Ureter (tissue), 1 donor: ENCODE results near the gene LMNTD1. TPM values are rescaled to one million over a fixed set of nuclear protein-coding genes. Genes with fewer than 3 reads are reported as not detected.

Experiments used
- DNase-seq: peaks from one replicate; pipeline ENCODE4 v3.0.0-alpha.2; 2020; ENCODE audit warnings: low spot score
- total RNA-seq: library from RNA; stranded (reverse); gene quantifications from one replicate; pipeline ENCODE4 v1.2.4, GENCODE V29; 2023
- donor health status: DM: yes; HTN: yes; CAD: no.

Gene LMNTD1
- total RNA-seq, 1 donor from 2014 or later, result not detected

- no peak for DNase-seq
Measured at GRCh38 chr12:25552681-25553080, 402 bp downstream of the LMNTD1 start.

- DNase-seq, result no peak
Measured at GRCh38 chr12:25550186-25550585, 2.9 kb downstream of the LMNTD1 start.

GRCh38 chr12:25549120-25549519 is 4.0 kb downstream of the LMNTD1 start:
- DNase-seq, result no peak

- no peak for DNase-seq
Measured at GRCh38 chr12:25546318-25546717, 6.8 kb downstream of the LMNTD1 start.

GRCh38 chr12:25533150-25533549 is 19.9 kb downstream of the LMNTD1 start:
- DNase-seq, result no peak

- no peak for DNase-seq
Measured at GRCh38 chr12:25531502-25532052, 21.5 kb downstream of the LMNTD1 start.

- DNase-seq, result no peak
Measured at GRCh38 chr12:25529738-25530137, 23.3 kb downstream of the LMNTD1 start.

GRCh38 chr12:25526778-25527177 is 26.3 kb downstream of the LMNTD1 start:
- DNase-seq, result no peak

GRCh38 chr12:25524366-25524765 is 28.7 kb downstream of the LMNTD1 start:
- no peak for DNase-seq

GRCh38 chr12:25521625-25522256 is 31.3 kb downstream of the LMNTD1 start:
- DNase-seq, result no peak

GRCh38 chr12:25518512-25518911 is 34.6 kb downstream of the LMNTD1 start:
- no peak for DNase-seq

- no peak for DNase-seq
Measured at GRCh38 chr12:25504744-25505143, 48.3 kb downstream of the LMNTD1 start.

GRCh38 chr12:25503666-25504065 is 49.4 kb downstream of the LMNTD1 start:
- DNase-seq, result no peak

GRCh38 chr12:25502596-25502995 is 50.5 kb downstream of the LMNTD1 start:
- no peak for DNase-seq

- DNase-seq, result no peak
Measured at GRCh38 chr12:25502118-25502517, 51.0 kb downstream of the LMNTD1 start.

GRCh38 chr12:25501549-25501948 is 51.5 kb downstream of the LMNTD1 start:
- DNase-seq, result no peak

- no peak for DNase-seq
Measured at GRCh38 chr12:25500651-25501050, 52.4 kb downstream of the LMNTD1 start.

- DNase-seq, result no peak
Measured at GRCh38 chr12:25497021-25497420, 56.1 kb downstream of the LMNTD1 start.

- DNase-seq, result no peak
Measured at GRCh38 chr12:25496098-25496587, 56.9 kb downstream of the LMNTD1 start.

GRCh38 chr12:25495331-25496097 is 57.6 kb downstream of the LMNTD1 start:
- no peak for DNase-seq

GRCh38 chr12:25494926-25495325 is 58.2 kb downstream of the LMNTD1 start:
- no peak for DNase-seq

GRCh38 chr12:25493682-25494081 is 59.4 kb downstream of the LMNTD1 start:
- DNase-seq, result no peak
